ENCODE results near the gene PJVK.
A peak's percentile ranks its signal among the peaks of the same experiment; 100 is the strongest.
"Not testable (repeated sequence)": the region's sequence is repeated elsewhere in the genome, so short reads cannot be mapped to it uniquely, and the experiment has no call there.

The PJVK gene

GRCh38 chr2:178450774-178451525, at the start of gene PJVK, which contains the start of gene PRKRA:
Gene PJVK (plus strand): TSS chr2:178451378. CDS start chr2:178453410, 2,032 bp downstream.
Gene PRKRA (minus strand): TSS chr2:178451175. CDS start chr2:178451030, 145 bp downstream.
- peak; percentile 93 for FAIRE-seq

- FAIRE-seq: no peak
Observed at GRCh38 chr2:178401994-178402437, 49.2 kb upstream of the PJVK start.

GRCh38 chr2:178403671-178404306, 47.4 kb upstream of the PJVK start:
- FAIRE-seq: no peak

- no peak for FAIRE-seq
Observed at GRCh38 chr2:178404368-178404767, 46.8 kb upstream of the PJVK start.

- FAIRE-seq: no peak
Observed at GRCh38 chr2:178409261-178409660, 41.9 kb upstream of the PJVK start.

- FAIRE-seq: no peak
Observed at GRCh38 chr2:178412047-178412446, 39.1 kb upstream of the PJVK start.

- FAIRE-seq: not testable (repeated sequence)
Observed at GRCh38 chr2:178412453-178412852, 38.7 kb upstream of the PJVK start.

- peak; percentile 87 for FAIRE-seq
Observed at GRCh38 chr2:178413472-178414265, 37.5 kb upstream of the PJVK start.

GRCh38 chr2:178414266-178415247, 36.6 kb upstream of the PJVK start:
- peak; percentile 94 for FAIRE-seq

- no peak for FAIRE-seq
Observed at GRCh38 chr2:178415979-178416378, 35.2 kb upstream of the PJVK start.

GRCh38 chr2:178417916-178418315, 33.3 kb upstream of the PJVK start:
- no peak for FAIRE-seq

GRCh38 chr2:178418426-178418825, 32.8 kb upstream of the PJVK start:
- no peak for FAIRE-seq

GRCh38 chr2:178419123-178419522, 32.1 kb upstream of the PJVK start:
- no peak for FAIRE-seq

- no peak for FAIRE-seq
Observed at GRCh38 chr2:178420463-178420999, 30.6 kb upstream of the PJVK start.

- no peak for FAIRE-seq
Observed at GRCh38 chr2:178422097-178422496, 29.1 kb upstream of the PJVK start.

GRCh38 chr2:178423746-178424145, 27.4 kb upstream of the PJVK start:
- not testable (repeated sequence) for FAIRE-seq

GRCh38 chr2:178425255-178425827, 25.8 kb upstream of the PJVK start:
- no peak for FAIRE-seq

GRCh38 chr2:178426388-178426787, 24.8 kb upstream of the PJVK start:
- no peak for FAIRE-seq

GRCh38 chr2:178427458-178427857, 23.7 kb upstream of the PJVK start:
- no peak for FAIRE-seq

- FAIRE-seq: no peak
Observed at GRCh38 chr2:178428396-178428806, 22.8 kb upstream of the PJVK start.

- no peak for FAIRE-seq
Observed at GRCh38 chr2:178429336-178429735, 21.8 kb upstream of the PJVK start.

All from G401.6 (cell line).